Parathyroid adenoma (tissue), 2 donors: ENCODE data around the gene TP53RK.
A peak's percentile ranks its signal among the peaks of the same experiment; 100 is the strongest.

ENCODE experiments used
- H2AFZ ChIP-seq: fragments of 300-600 bp; sonication (generic); one replicate; pipeline ENCODE4 v1.7.0; 2017; ENCODE audit warnings: antibody characterized with exemption, mild to moderate bottlenecking
- H3K27ac ChIP-seq: fragments of 300-600 bp; sonication (generic); one replicate; pipeline ENCODE4 v1.7.0; 2017
- H3K27me3 ChIP-seq: fragments of 300-600 bp; sonication (generic); one replicate; pipeline ENCODE4 v1.7.0; 2017; ENCODE audit warnings: low read length; ENCODE audit not compliant: control insufficient read depth, insufficient read depth
- H3K36me3 ChIP-seq: fragments of 300-600 bp; sonication (generic); one replicate; pipeline ENCODE4 v1.7.0; 2017; ENCODE audit warnings: low read length; ENCODE audit not compliant: control insufficient read depth, insufficient read depth
- H3K4me1 ChIP-seq: fragments of 300-600 bp; sonication (generic); one replicate; pipeline ENCODE4 v1.7.0; 2017; ENCODE audit warnings: control low read depth
- H3K4me2 ChIP-seq: fragments of 300-600 bp; sonication (generic); one replicate; pipeline ENCODE4 v1.7.0; 2017; ENCODE audit warnings: low read length
- H3K4me3 ChIP-seq: fragments of 300-600 bp; sonication (generic); one replicate; pipeline ENCODE4 v1.7.0; 2017; ENCODE audit warnings: low read depth, low read length
- H3K79me2 ChIP-seq: fragments of 300-600 bp; sonication (generic); one replicate; pipeline ENCODE4 v1.7.0; 2017; ENCODE audit warnings: control low read depth
- H3K9ac ChIP-seq: fragments of 300-600 bp; sonication (generic); one replicate; pipeline ENCODE4 v1.7.0; 2017; ENCODE audit warnings: mild to moderate bottlenecking
- H3K9me3 ChIP-seq: fragments of 300-600 bp; sonication (generic); one replicate; pipeline ENCODE4 v1.7.0; 2017; ENCODE audit warnings: low read length; ENCODE audit not compliant: control insufficient read depth
- CTCF ChIP-seq: fragments of 300-600 bp; sonication (generic); IDR thresholded peaks from one replicate; pipeline ENCODE4 v1.7.0; 2017; ENCODE audit warnings: antibody characterized with exemption, mild to moderate bottlenecking
- donor health status: primary hyperparathyroidism.

The TP53RK gene

GRCh38 chr20:46712056-46712636, 22.9 kb upstream of the TP53RK start:
- H3K4me3 ChIP-seq, result no peak overlapping the region
- H3K27ac ChIP-seq, result no peak overlapping the region
- H3K27me3 ChIP-seq, result no peaks in the 10 kb centered on the region
- TF ChIP-seq CTCF, result no peak
- no peaks in the 10 kb centered on the region for H3K9me3 ChIP-seq
- peaks cover 7% of the 10 kb centered on the region for H3K4me1 ChIP-seq
- no peaks in the 10 kb centered on the region for H3K79me2 ChIP-seq
- H3K36me3 ChIP-seq, result no peaks in the 10 kb centered on the region
- H2AFZ ChIP-seq, result no peak overlapping the region
- no peak overlapping the region for H3K9ac ChIP-seq
- no peak overlapping the region for H3K4me2 ChIP-seq

- H3K27ac ChIP-seq, result peak overlapping the region; percentile 51
- TF ChIP-seq CTCF, result no peak
- H3K9me3 ChIP-seq, result no peaks in the 10 kb centered on the region
- H3K9ac ChIP-seq, result peak overlapping the region; percentile 69
- H3K4me2 ChIP-seq, result peak overlapping the region; percentile 91
- no peaks in the 10 kb centered on the region for H3K36me3 ChIP-seq
- H3K79me2 ChIP-seq, result no peaks in the 10 kb centered on the region
- no peaks in the 10 kb centered on the region for H3K27me3 ChIP-seq
- peak overlapping the region; percentile 96 for H2AFZ ChIP-seq
- peak overlapping the region; percentile 88 for H3K4me3 ChIP-seq
- H3K4me1 ChIP-seq, result peaks cover 7% of the 10 kb centered on the region
Observed at GRCh38 chr20:46710153-46710913, 21.1 kb upstream of the TP53RK start.

- Histone ChIP-seq H3K79me2 (no peaks in the 10 kb centered on the region), H3K4me2 (peak within 1 kb of the TSS; percentile 91), H3K9me3 (no peaks in the 10 kb centered on the region), H2AFZ (peak within 1 kb of the TSS; percentile 96), H3K27me3 (no peaks in the 10 kb centered on the region), H3K4me3 (peak within 1 kb of the TSS; percentile 88), H3K27ac (peak within 1 kb of the TSS; percentile 51), H3K9ac (peak within 1 kb of the TSS; percentile 69), H3K4me1 (peaks cover 7% of the 10 kb centered on the region), H3K36me3 (no peaks in the 10 kb centered on the region)
- peak; percentile 16 for TF ChIP-seq CTCF
Observed at GRCh38 chr20:46709459-46710152, 20.4 kb upstream of the TP53RK start, which contains the start of gene SLC2A10. SLC2A10 (plus strand) TSS chr20:46709649; CDS start chr20:46709737, 88 bp downstream.

- Histone ChIP-seq H3K4me1 (peaks cover 7% of the 10 kb centered on the region), H2AFZ (peak overlapping the region; percentile 96), H3K9ac (peak overlapping the region; percentile 69), H3K27me3 (no peaks in the 10 kb centered on the region), H3K4me3 (peak overlapping the region; percentile 88), H3K79me2 (no peaks in the 10 kb centered on the region), H3K9me3 (no peaks in the 10 kb centered on the region), H3K4me2 (peak overlapping the region; percentile 91), H3K36me3 (no peaks in the 10 kb centered on the region), H3K27ac (peak overlapping the region; percentile 51)
- TF ChIP-seq CTCF, result no peak
Observed at GRCh38 chr20:46709055-46709458, 19.8 kb upstream of the TP53RK start.
